ENCODE measurements around the gene ATG9A.

The ATG9A gene

GRCh38 chr2:219228041-219228910 lies 1.2 kb downstream of the ATG9A start:
- DNase-seq (ENCODE audit: insufficient read length, low spot score) (no peak), FAIRE-seq (peak; percentile 48)
- TF ChIP-seq PAX5 (IDR thresholded peaks at IDR 0.05; ENCODE audit: insufficient read depth, low read length, severe bottlenecking), result no peak
- 0 out of 2 replicates have a peak, but pooled peaks have one; percentile 28 for TF ChIP-seq SPI1 (IDR thresholded peaks at IDR 0.05; ENCODE audit: low read depth, low read length)
- no peak for TF ChIP-seq POU2F2 (IDR thresholded peaks at IDR 0.05; ENCODE audit: low read depth, low read length)

- DNase-seq (ENCODE audit: insufficient read length, low spot score) (no peak), FAIRE-seq (no peak)
- TF ChIP-seq POU2F2 (IDR thresholded peaks at IDR 0.05; ENCODE audit: low read depth, low read length) (no peak), POLR2A (IDR thresholded peaks at IDR 0.05; ENCODE audit: low read depth, low read length) (no peak), POLR2AphosphoS5 (IDR thresholded peaks at IDR 0.05; ENCODE audit: low read depth, low read length) (no peak), PAX5 (IDR thresholded peaks at IDR 0.05; ENCODE audit: insufficient read depth, low read length, severe bottlenecking) (no peak), SPI1 (IDR thresholded peaks at IDR 0.05; ENCODE audit: low read depth, low read length) (no peak), TAF1 (IDR thresholded peaks at IDR 0.05; ENCODE audit: low read depth, low read length) (no peak)
These were observed 4.1 kb downstream of the ATG9A start for GRCh38 chr2:219225350-219225749.

DNA sequence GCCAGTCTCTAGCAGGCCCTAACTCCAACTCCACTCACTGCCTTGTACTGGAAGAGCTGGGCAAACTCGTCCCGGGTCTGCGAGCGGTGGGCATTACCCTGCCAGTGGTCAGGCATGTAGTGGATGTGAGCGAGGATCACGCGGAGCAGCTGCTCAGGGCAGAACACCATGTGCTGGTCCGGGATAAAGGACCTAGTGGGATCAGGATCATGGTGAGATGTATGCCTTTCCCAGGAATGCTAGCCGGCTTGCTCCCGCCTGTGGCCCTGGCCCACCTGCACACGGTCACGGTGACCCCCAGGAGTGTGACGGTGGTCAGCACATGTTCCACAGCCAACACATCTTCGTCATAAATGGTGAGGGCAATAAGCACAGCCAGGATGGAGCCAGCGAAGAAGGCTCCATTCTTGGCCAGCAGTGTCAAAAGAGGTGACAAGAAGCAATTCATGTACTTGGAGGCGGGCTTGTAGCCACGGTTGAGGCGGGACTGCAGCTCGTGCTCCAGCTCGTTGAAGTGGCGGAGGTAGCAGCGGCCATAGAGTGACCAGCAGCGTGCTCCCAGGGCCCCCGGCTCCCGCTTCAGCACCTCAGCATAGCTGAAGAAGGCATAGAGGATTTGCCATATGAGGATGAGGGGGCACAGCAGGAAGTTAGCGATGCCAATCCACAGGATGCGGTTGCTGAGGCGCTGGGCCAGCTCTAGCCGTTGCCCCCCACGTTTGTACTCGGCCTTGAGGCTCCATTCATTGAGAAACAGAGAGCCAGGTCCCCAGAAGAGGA lies 5.4 kb downstream of the ATG9A start:
- TF ChIP-seq TAF1 (IDR thresholded peaks at IDR 0.05; ENCODE audit: low read depth, low read length), result no peak
- TF ChIP-seq PAX5 (IDR thresholded peaks at IDR 0.05; ENCODE audit: insufficient read depth, low read length, severe bottlenecking), result no peak
- TF ChIP-seq POU2F2 (IDR thresholded peaks at IDR 0.05; ENCODE audit: low read depth, low read length), result no peak
- TF ChIP-seq POLR2AphosphoS5 (IDR thresholded peaks at IDR 0.05; ENCODE audit: low read depth, low read length), result no peak
- no peak for TF ChIP-seq POLR2A (IDR thresholded peaks at IDR 0.05; ENCODE audit: low read depth, low read length)
- no peak for TF ChIP-seq SPI1 (IDR thresholded peaks at IDR 0.05; ENCODE audit: low read depth, low read length)
- FAIRE-seq, result no peak
- DNase-seq (ENCODE audit: insufficient read length, low spot score), result no peak

DNA sequence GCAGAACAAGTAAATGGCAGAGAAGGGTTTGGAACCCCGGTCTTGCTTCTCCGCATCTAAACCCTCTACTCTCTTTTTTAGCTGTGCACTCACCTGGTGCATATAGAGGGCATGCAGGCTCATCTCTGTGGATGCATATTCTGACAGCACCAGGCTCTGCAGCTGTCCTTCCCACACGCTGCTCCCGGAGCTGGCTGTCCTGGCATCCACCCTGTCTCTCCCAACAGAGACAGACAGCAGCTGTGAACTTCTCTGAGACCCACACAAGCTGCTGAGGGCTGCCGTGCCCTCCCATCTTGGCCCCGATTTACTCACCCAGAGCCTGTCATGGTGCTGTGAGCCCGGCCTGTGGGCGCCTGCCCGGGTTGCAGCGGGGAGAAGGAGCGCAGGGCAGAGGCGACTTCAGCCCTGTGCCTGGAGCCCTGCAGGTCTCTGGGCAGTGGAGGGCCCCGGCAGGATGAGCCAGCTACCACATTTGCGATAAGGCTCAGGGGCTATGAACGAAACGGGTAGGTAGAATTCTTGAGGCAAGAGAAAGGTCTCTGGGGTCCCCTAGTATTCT lies 7.4 kb downstream of the ATG9A start:
- TF ChIP-seq SPI1 (IDR thresholded peaks at IDR 0.05; ENCODE audit: low read depth, low read length) (no peak), POU2F2 (IDR thresholded peaks at IDR 0.05; ENCODE audit: low read depth, low read length) (no peak), TAF1 (IDR thresholded peaks at IDR 0.05; ENCODE audit: low read depth, low read length) (no peak), PAX5 (IDR thresholded peaks at IDR 0.05; ENCODE audit: insufficient read depth, low read length, severe bottlenecking) (no peak), POLR2AphosphoS5 (IDR thresholded peaks at IDR 0.05; ENCODE audit: low read depth, low read length) (no peak), POLR2A (IDR thresholded peaks at IDR 0.05; ENCODE audit: low read depth, low read length) (no peak)
- no peak for FAIRE-seq
- DNase-seq (ENCODE audit: insufficient read length, low spot score), result no peak

- no peak for FAIRE-seq
- no peak for DNase-seq (ENCODE audit: insufficient read length, low spot score)
- no peak for TF ChIP-seq POLR2AphosphoS5 (IDR thresholded peaks at IDR 0.05; ENCODE audit: low read depth, low read length)
- no peak for TF ChIP-seq POLR2A (IDR thresholded peaks at IDR 0.05; ENCODE audit: low read depth, low read length)
- no peak for TF ChIP-seq POU2F2 (IDR thresholded peaks at IDR 0.05; ENCODE audit: low read depth, low read length)
- TF ChIP-seq TAF1 (IDR thresholded peaks at IDR 0.05; ENCODE audit: low read depth, low read length), result no peak
- no peak for TF ChIP-seq PAX5 (IDR thresholded peaks at IDR 0.05; ENCODE audit: insufficient read depth, low read length, severe bottlenecking)
- TF ChIP-seq SPI1 (IDR thresholded peaks at IDR 0.05; ENCODE audit: low read depth, low read length), result no peak
These were observed 8.6 kb downstream of the ATG9A start for GRCh38 chr2:219220652-219221402.

- DNase-seq (ENCODE audit: insufficient read length, low spot score) (no peak), FAIRE-seq (no peak)
- no peak for TF ChIP-seq POLR2AphosphoS5 (IDR thresholded peaks at IDR 0.05; ENCODE audit: low read depth, low read length)
- no peak for TF ChIP-seq PAX5 (IDR thresholded peaks at IDR 0.05; ENCODE audit: insufficient read depth, low read length, severe bottlenecking)
- TF ChIP-seq SPI1 (IDR thresholded peaks at IDR 0.05; ENCODE audit: low read depth, low read length), result no peak
- no peak for TF ChIP-seq POLR2A (IDR thresholded peaks at IDR 0.05; ENCODE audit: low read depth, low read length)
- no peak for TF ChIP-seq POU2F2 (IDR thresholded peaks at IDR 0.05; ENCODE audit: low read depth, low read length)
- TF ChIP-seq TAF1 (IDR thresholded peaks at IDR 0.05; ENCODE audit: low read depth, low read length), result no peak
These were observed 9.5 kb downstream of the ATG9A start for GRCh38 chr2:219219784-219220532.

GRCh38 chr2:219218732-219219701 lies 10.4 kb downstream of the ATG9A start, which contains the start of gene ABCB6:
Gene ABCB6, minus strand, starts transcription at chr2:219218958. Its CDS starts 285 bp downstream, at chr2:219218673.
- DNase-seq (ENCODE audit: insufficient read length, low spot score) (peak; percentile 94), FAIRE-seq (peak; percentile 98)
- no peak for TF ChIP-seq PAX5 (IDR thresholded peaks at IDR 0.05; ENCODE audit: insufficient read depth, low read length, severe bottlenecking)
- TF ChIP-seq SPI1 (IDR thresholded peaks at IDR 0.05; ENCODE audit: low read depth, low read length), result no peak
- peak; percentile 63 for TF ChIP-seq POLR2A (IDR thresholded peaks at IDR 0.05; ENCODE audit: low read depth, low read length)
- TF ChIP-seq POU2F2 (IDR thresholded peaks at IDR 0.05; ENCODE audit: low read depth, low read length), result peak; percentile 95
- no peak for TF ChIP-seq TAF1 (IDR thresholded peaks at IDR 0.05; ENCODE audit: low read depth, low read length)
- peak; percentile 75 for TF ChIP-seq POLR2AphosphoS5 (IDR thresholded peaks at IDR 0.05; ENCODE audit: low read depth, low read length)

All from GM12891 (cell line).